COLO829 (cell line): Measurements from ENCODE around the gene BOD1.

Source experiments
- DNase-seq: peaks from one replicate; pipeline ENCODE4 v3.0.0; 2012; ENCODE audit warnings: low spot score

The BOD1 gene

GRCh38 chr5:173616577-173617118 lies at the start of gene BOD1:
Gene BOD1, minus strand, starts transcription at chr5:173616650. Its CDS starts 214 bp downstream, at chr5:173616436.
- peak; percentile 82 for DNase-seq

DNA sequence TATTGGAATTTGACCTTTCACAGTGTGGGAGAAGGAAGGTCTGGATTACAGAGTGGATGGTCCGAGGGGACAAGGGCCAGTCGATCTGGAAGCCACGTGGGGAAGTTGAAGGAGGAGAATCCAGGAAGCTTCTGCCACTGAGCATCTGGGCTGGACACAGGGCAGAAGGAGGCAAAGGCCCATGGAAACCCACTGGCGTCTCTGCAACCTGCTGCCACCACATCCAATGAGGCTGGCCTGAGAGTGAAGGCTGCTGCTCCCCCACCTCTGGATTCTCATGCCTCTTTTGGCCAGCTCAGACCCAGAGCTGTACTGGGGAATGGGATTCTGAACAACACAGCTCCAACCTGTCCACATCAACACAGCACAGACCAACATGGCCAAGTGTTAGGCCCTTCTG lies 48.9 kb upstream of the BOD1 start:
- no peak for DNase-seq

- peak; percentile 8 for DNase-seq
Observed at GRCh38 chr5:173664154-173664526, 47.7 kb upstream of the BOD1 start.

GRCh38 chr5:173663352-173664153 lies 47.1 kb upstream of the BOD1 start:
- no peak for DNase-seq

DNA sequence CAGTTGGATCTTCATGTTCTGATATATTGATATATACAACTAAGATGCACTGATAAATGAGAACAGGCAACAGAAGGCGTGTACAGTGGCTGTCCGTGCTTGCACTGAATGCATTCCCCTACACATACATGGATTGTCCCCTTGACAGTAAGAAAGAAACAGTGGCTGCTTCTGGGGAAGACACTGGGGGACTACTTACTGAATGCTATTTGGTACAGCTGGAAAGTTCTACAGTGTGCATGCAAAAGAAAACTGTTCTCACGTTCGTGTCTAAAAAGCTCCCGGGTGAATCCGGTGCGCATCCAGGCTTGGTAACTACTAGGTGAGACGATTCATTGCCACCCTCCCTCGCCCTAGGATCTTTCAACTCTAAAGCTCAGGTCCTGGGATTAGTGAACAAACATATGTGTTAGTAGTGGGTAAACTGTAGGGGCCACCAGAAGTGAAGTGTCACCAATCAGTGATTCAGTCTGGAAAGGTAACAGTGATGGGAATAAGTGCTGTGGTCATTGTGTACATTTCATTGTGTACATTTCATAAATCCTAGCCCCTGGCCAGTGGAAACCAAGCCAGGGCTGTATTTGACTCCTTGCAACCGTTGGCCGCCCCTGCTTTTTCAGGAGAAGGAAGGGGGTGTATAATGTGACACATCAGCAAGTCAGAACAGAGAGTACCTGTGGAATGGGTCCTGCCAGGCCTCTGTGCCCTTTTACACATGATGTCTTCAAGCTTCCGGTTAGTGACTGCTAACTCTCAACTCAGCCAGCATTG lies 46.3 kb upstream of the BOD1 start:
- DNase-seq = no peak

DNA sequence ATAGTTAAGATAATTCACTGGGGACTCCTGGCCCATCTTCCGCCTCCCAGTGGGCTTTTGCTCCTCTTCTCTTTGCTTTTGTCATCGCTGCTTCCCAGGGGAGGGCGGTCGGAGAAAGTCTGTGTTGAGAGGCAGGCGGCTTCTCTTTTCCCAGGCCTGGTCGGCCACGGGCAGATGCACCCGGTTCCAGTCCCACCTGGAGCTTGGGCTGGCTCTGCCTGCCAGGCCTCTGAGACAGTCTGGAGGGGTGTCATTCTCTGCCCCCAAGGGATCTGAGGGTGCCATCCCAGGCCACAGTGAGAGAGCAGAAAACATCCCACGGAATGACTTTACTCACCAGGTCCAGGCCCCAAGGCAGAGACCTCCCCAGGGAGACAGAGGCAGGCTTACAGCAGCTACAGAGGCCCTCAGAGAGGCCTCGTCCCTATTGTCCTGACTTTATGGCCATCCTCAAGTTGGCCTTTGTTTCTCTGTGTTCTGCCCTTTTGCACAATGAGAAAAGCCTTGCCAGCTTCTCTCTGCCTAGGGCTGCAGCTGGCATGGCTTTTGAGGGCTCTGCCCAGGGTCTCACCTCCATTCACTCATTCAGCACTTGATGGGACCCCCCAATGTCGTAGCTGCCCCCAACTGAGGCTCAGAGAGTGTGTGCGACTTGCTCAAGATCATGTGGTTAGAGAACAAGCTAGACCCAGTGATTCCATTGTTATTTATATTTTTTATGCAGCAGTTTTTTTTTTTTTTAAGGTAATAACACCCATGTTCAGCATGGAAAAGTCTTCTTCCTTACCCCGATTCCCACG lies 44.2 kb upstream of the BOD1 start:
- DNase-seq = no peak

GRCh38 chr5:173659423-173659822 lies 43.0 kb upstream of the BOD1 start:
- no peak for DNase-seq

DNA sequence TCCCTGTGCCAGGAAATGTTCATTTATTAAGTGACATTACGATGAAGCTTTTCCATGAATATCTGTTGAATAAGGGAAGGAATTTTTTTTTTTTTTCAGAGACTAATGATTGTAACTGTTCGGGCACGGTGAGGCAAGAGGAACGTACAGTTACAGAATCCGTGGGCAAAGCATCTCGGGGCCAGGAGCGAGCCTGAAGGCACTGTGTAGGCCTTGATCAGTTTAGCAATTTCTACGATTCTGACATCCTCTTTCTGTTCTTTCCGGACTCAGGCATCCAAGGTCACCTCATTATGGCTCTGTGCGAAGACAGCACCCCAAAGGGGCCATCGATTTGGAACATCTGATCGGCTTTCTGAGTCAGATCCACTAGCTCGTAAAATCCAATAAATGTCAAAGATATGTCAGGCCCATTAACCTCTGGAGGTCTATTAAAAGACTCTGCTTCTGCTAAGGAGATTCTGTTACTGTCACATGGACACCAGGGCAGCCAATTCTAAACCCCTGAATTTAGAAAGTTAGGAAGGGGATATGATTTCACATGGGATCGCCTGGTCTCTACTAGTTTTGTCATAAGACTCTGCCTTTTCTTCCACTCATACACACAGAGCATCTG lies 41.4 kb upstream of the BOD1 start:
- DNase-seq = no peak

DNA sequence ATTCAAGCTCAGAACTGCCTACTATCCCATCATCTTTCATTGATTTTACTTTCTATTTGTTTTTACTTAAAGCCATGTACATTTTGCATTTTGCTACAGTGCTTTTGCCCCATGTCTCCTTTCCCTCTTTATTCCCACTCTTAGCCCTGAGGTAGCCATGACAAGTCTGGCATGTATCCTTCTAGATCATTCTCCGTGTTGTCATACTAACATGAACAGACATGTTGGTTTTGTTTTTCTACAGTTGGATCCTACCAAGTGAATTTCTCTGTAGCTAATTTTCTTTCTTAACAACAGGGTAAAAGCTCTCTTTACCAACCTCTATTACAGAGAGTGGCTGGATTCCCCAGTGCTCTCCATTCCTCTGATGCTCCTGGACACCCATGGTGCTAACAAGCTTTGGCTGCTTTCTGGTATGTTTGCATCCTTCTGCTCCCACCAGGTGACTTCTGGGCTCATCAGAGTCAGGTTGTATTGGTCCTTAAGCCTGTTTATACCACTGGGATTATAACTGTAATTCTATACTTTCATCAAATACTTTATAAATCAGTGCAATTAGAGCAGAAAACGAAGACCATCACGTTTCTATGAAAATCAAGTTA lies 38.8 kb upstream of the BOD1 start:
- DNase-seq = no peak

DNA sequence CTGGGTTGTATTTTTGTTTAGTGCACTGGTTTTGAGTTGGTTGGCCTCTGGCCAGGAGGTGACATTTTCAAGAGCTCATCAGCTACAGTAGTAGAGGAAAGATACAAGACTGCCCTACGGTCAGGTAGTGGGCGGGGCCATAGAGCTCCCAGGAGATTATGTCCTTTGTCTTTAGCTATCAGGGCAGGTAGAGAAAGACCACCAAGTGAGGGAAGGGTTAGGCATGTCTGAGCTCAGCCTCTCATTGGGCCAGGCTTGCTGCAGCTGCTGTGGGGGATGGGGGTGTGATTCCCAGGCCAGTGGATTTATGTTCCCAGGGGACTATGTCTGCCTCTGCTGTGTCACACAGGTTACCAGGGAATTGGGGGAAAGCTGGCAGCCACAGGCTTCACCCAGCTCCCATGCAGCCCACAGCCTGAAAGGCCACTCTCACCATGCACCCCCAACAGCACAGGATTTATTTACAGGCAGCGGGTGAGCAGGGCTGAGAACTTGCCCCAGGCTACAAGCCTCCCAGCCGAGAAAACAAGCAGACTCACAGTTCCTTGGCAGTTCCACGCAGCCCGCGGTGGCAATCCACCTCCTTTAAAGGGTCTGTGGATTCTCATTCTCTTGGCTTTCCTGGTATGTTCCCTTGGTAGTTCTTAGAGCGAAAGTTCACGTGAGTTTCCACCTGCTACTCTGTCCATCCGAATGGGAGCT lies 37.5 kb upstream of the BOD1 start:
- DNase-seq = no peak

GRCh38 chr5:173648308-173648866 lies 31.9 kb upstream of the BOD1 start:
- no peak for DNase-seq

DNA sequence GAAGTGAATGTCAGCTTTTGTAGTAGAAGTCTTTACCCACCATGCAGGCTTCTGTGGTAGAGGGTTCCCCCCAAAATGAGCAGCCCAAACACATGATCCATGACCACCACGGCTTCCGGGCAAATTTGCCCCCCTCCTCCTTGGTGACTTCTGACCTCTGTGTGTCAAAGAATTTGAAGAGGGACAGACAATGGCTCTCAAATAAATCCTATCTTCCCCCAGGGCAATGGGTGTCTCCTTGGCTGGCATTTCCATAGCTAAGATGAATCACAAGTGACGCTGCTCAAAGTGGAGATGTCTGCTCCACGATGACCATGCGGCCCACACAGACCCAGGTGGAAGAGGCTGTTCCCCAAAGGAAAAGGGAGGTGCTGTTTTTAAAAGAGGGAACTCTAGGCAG lies 30.2 kb upstream of the BOD1 start:
- peak; percentile 14 for DNase-seq

- no peak for DNase-seq
Observed at GRCh38 chr5:173645890-173646574, 29.6 kb upstream of the BOD1 start.

- no peak for DNase-seq
Observed at GRCh38 chr5:173645437-173645807, 29.0 kb upstream of the BOD1 start.

DNA sequence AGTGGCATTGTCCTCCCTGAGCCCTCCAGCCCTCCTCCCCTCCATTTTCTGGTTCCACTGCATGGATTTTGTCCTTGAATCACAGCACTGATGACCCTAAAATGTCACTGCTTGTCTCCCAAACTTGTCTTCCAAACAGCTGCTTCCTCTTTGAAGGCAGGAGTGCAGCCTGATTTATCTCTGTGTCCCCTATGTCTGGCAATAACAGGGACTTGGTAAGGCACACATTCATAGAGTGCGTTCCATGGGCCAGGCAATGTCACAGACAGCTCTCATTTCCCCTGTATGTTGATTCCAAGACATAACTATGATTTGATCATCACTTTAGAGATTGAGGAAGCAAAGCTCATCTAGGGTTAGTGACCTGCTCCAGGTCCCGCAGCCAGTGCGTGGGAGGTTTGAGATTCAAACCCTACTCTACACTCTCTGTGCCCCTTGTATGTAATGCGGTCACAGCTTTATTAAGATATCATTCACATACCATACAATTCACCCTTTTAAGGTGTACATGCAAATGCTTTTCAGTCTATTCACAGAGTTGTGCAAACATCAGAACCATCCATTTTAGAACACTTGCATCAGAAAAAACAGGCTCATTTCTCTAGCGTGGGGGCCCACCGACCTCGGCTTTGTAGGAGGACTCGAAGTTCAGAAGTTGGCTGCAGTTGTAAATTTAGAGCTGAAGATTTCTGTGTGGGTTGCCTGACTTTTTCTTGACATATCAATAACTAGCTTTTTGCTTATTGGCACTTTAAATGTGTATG lies 28.4 kb upstream of the BOD1 start:
- DNase-seq = no peak

DNA sequence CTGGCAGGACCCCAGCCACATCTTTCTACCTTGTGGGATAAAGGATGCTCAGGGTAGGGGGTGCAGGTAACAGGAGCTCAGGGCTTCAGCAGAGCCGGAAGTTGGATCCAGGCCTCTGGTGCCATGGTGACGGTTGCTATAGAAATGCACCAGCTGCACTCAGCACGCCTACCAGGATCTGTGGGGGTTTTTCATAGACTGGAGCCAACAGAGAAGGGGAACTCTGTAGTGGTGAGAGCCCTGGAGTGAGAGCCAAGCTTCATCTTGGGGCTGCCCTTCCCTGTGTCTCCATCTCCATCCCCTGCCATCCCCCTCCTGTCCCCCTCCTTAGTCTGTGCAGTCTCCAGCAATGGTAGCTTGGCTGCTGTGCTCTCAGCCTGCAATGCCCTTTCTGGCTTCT lies 27.5 kb upstream of the BOD1 start:
- no peak for DNase-seq

- DNase-seq = no peak
Observed at GRCh38 chr5:173642895-173643481, 26.5 kb upstream of the BOD1 start.

- no peak for DNase-seq
Observed at GRCh38 chr5:173642191-173642816, 25.9 kb upstream of the BOD1 start.
